IMR-90 (cell line): Measurements from ENCODE around the gene KIAA1328. TPM values are rescaled to one million over a fixed set of nuclear protein-coding genes. Genes with fewer than 3 reads are reported as not detected.
A peak's percentile ranks its signal among the peaks of the same experiment; 100 is the strongest.

ENCODE experiments used
- ATAC-seq: fragments of 200-7000 bp; cut with Tn5 transposase; 2 replicates; pipeline ENCODE4 v1.9.1; 2020; ENCODE audit warnings: low read depth, mild to moderate bottlenecking, moderate library complexity
- BruUV-seq: library from RNA; stranded (reverse); fragments of 400-500 nt; replicated peaks from 2 replicates; lab custom pipeline; 2021; lab: Mats Ljungman, UMichigan
- CTCF ChIA-PET: fragments of 300-600 bp; formaldehyde crosslinking; extraction: SDS; loops from one replicate; lab custom pipeline; 2021; ENCODE audit warnings: antibody characterized with exemption; lab: Yijun Ruan, JAX
- POLR2A ChIA-PET: fragments of 300-600 bp; sonication (Branson Sonifier 250); formaldehyde crosslinking; loops from one replicate; lab custom pipeline; 2022; ENCODE audit warnings: antibody characterized with exemption; ENCODE audit not compliant: unreplicated experiment; lab: Charles Lee
- DNase-seq: peaks from one replicate; pipeline ENCODE4 v3.0.0; 2013
- H2AFZ ChIP-seq: replicated peaks from 2 replicates; pipeline ENCODE3; 2013; ENCODE audit warnings: low read length, mild to moderate bottlenecking; ENCODE audit not compliant: poor library complexity
- H2AK5ac ChIP-seq: 2 replicates; pipeline ENCODE4 v1.6.1; 2013; ENCODE audit warnings: low read depth, low read length, inconsistent platforms
- H2AK9ac ChIP-seq: replicated peaks from 2 replicates; pipeline ENCODE3; 2013; ENCODE audit warnings: mild to moderate bottlenecking, low read depth, low read length, moderate library complexity; ENCODE audit not compliant: poor library complexity
- H2BK120ac ChIP-seq: 2 replicates; pipeline ENCODE4 v1.6.1; 2013; ENCODE audit warnings: low read depth, low read length, inconsistent platforms
- H2BK15ac ChIP-seq: 3 replicates; pipeline ENCODE4 v1.6.1; 2013; ENCODE audit warnings: low read depth, low read length, inconsistent platforms
- H2BK20ac ChIP-seq: 2 replicates; pipeline ENCODE4 v1.6.1; 2013; ENCODE audit warnings: low read depth, mild to moderate bottlenecking, inconsistent platforms, low read length, moderate library complexity
- H2BK5ac ChIP-seq: 2 replicates; pipeline ENCODE4 v1.6.1; 2013; ENCODE audit warnings: mild to moderate bottlenecking, low read depth, low read length, inconsistent platforms; ENCODE audit not compliant: poor library complexity, severe bottlenecking
- H3K14ac ChIP-seq: replicated peaks from 2 replicates; pipeline ENCODE4 v1.6.1; 2013; ENCODE audit warnings: low read depth, low read length, inconsistent platforms
- H3K18ac ChIP-seq: 2 replicates; pipeline ENCODE4 v1.6.1; 2013; ENCODE audit warnings: low read depth, low read length, control low read depth
- H3K23ac ChIP-seq: 2 replicates; pipeline ENCODE4 v1.6.1; 2013; ENCODE audit warnings: low read depth, low read length, inconsistent platforms
- H3K27ac ChIP-seq: 2 replicates; pipeline ENCODE4 v1.5.1; 2013; ENCODE audit warnings: mild to moderate bottlenecking, control low read depth, low read length; ENCODE audit not compliant: insufficient read depth
- H3K27me3 ChIP-seq: 2 replicates; pipeline ENCODE4 v1.6.1; 2013; ENCODE audit warnings: low read length; ENCODE audit not compliant: control insufficient read depth, insufficient read depth
- H3K36me3 ChIP-seq: 2 replicates; pipeline ENCODE4 v1.6.1; 2013; ENCODE audit warnings: low read length, mixed read lengths; ENCODE audit not compliant: control insufficient read depth, insufficient read depth
- H3K4ac ChIP-seq: 2 replicates; pipeline ENCODE4 v1.6.1; 2013; ENCODE audit warnings: low read depth, low read length, inconsistent platforms
- H3K4me1 ChIP-seq: 2 replicates; pipeline ENCODE4 v1.6.1; 2013; ENCODE audit warnings: low read length, mixed read lengths; ENCODE audit not compliant: control insufficient read depth, insufficient read depth
- H3K4me2 ChIP-seq: 2 replicates; pipeline ENCODE4 v1.6.1; 2013; ENCODE audit warnings: low read depth, mild to moderate bottlenecking, control low read depth, low read length, moderate library complexity
- H3K4me3 ChIP-seq: 2 replicates; pipeline ENCODE4 v1.5.1; 2013; ENCODE audit warnings: low read depth, mild to moderate bottlenecking, control low read depth, low read length, moderate library complexity; ENCODE audit not compliant: insufficient read depth
- H3K56ac ChIP-seq: 2 replicates; pipeline ENCODE4 v1.6.1; 2013; ENCODE audit warnings: low read length, inconsistent platforms; ENCODE audit not compliant: insufficient read depth; ENCODE audit errors: extremely low read depth
- H3K79me1 ChIP-seq, 2 experiments: 2 replicates each; pipeline ENCODE4 v1.6.1; 2013; ENCODE audit warnings: low read length in 2 of 2, inconsistent platforms in 1 of 2, low read depth in 1 of 2
- H3K9ac ChIP-seq: 2 replicates; pipeline ENCODE4 v1.6.1; 2013; ENCODE audit warnings: low read depth, low read length, control low read depth
- H3K9me1 ChIP-seq: 2 replicates; pipeline ENCODE4 v1.6.1; 2013; ENCODE audit warnings: low read length, inconsistent platforms; ENCODE audit not compliant: insufficient read depth
- H3K9me3 ChIP-seq: 2 replicates; pipeline ENCODE4 v1.6.1; 2013; ENCODE audit warnings: low read length; ENCODE audit not compliant: control insufficient read depth, insufficient read depth
- H4K20me1 ChIP-seq: 2 replicates; pipeline ENCODE4 v1.6.1; 2013; ENCODE audit warnings: low read length, inconsistent platforms; ENCODE audit not compliant: insufficient read depth
- H4K5ac ChIP-seq: 2 replicates; pipeline ENCODE4 v1.6.1; 2013; ENCODE audit warnings: mild to moderate bottlenecking, low read depth, low read length, control low read depth
- H4K8ac ChIP-seq, 2 experiments: 2 replicates each; pipeline ENCODE4 v1.6.1; 2013; ENCODE audit warnings: low read depth in 2 of 2, low read length in 2 of 2, control low read depth in 1 of 2, inconsistent platforms in 1 of 2
- H4K91ac ChIP-seq: 2 replicates; pipeline ENCODE4 v1.6.1; 2013; ENCODE audit warnings: low read depth, low read length, inconsistent platforms; ENCODE audit not compliant: insufficient read depth
- BHLHE40 ChIP-seq: fragments of 150-350 bp; IDR thresholded peaks from 2 replicates; pipeline ENCODE4 v1.6.1; 2016; ENCODE audit warnings: mild to moderate bottlenecking, low read depth, low read length
- CEBPB ChIP-seq: IDR thresholded peaks from 2 replicates; pipeline ENCODE4 v1.6.1; 2012; ENCODE audit warnings: low read depth, low read length, improper control_type of control experiment
- MAFK ChIP-seq: IDR thresholded peaks from 2 replicates; pipeline ENCODE4 v1.6.1; 2012; ENCODE audit warnings: low read depth, low read length, improper control_type of control experiment
- MXI1 ChIP-seq: IDR thresholded peaks from 2 replicates; pipeline ENCODE4 v1.6.1; 2012; ENCODE audit warnings: low read depth, mild to moderate bottlenecking, low read length, moderate library complexity, borderline replicate concordance
- RAD21 ChIP-seq: IDR thresholded peaks from 2 replicates; pipeline ENCODE4 v1.6.1; 2012; ENCODE audit warnings: low read length, improper control_type of control experiment
- WGBS, 2 experiments: methylation state at CpG; one replicate each; pipeline versions ENCODE4 v1.1.5 to v1.1.7; 2013; ENCODE audit warnings: missing lambda C conversion rate in 2 of 2; ENCODE audit not compliant: insufficient read length in 1 of 2; ENCODE audit errors: extremely low coverage in 2 of 2; 5-methylcytosine and 5-hydroxymethylcytosine counted together
- dilution Hi-C: fragments of 300-500 bp; cut with HindIII; formaldehyde crosslinking; loops from one replicate; pipeline ENCODE4 v1.14.3; 2018; ENCODE audit warnings: low sequenced_read_pairs; ENCODE audit not compliant: unreplicated experiment
- in situ Hi-C: fragments of 300-500 bp; cut with MboI; formaldehyde crosslinking; loops from 3 replicates; pipeline ENCODE4 v1.14.3; 2019; ENCODE audit warnings: low sequenced_read_pairs, inconsistent platforms, mixed read lengths
- intact Hi-C: fragments of 100-400 bp; cut with micrococcal nuclease; formaldehyde crosslinking; loops from 2 replicates; pipeline ENCODE4 v1.10.0; 2022
- polyA plus RNA-seq, 3 experiments: library from polyadenylated mRNA; depleted of rRNA; stranded (reverse); fragments of >200 nt; gene quantifications; 2 replicates each; pipeline ENCODE4 v1.2.3, GENCODE V29; 2012; ENCODE audit warnings: low replicate concordance in 1 of 3
- total RNA-seq: library from RNA; depleted of rRNA; stranded (reverse); fragments of >200 nt; gene quantifications from 2 replicates; pipeline ENCODE4 v1.2.3, GENCODE V29; 2012
- TF ChIP-seq, protein P1 (sequence below): conservative IDR thresholded peaks from 2 replicates; pipeline ENCODE4 v1.5.1; 2012; ENCODE audit warnings: mild to moderate bottlenecking, low read depth, low read length, improper control_type of control experiment

KIAA1328 gene
- total and polyA plus RNA-seq, 2 of the 4 experiments (the other 2 are of a cell fraction), result 2.4 to 7.0 TPM

DNA sequence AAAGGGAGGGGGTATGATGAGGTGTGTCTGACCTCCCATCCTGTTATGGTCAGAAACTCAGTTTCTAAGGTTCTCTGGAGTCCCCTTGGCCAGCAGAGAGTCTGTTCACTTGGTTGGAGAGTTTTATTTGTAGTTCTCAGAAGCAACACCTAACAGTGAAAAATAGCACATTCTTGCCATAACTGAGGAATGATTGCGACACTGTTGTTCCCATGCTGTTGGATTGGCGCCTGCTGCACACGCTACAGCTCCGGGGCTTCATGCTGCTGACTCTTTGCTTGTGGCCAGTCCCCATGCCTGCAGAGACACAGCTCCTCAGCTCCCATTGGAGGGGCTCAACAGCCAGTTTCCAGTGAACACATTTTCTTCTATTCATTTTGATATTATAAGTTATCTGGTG, 42.2 kb upstream of the KIAA1328 start:
- Histone ChIP-seq H3K79me1 (no peaks in the 10 kb centered on the region), H2AFZ (no peak overlapping the region), H3K27ac (no peak overlapping the region), H3K4me3 (no peak overlapping the region), H2AK9ac (no peak overlapping the region), H3K4ac (no peak overlapping the region), H2BK20ac (no peak overlapping the region), H4K5ac (no peak overlapping the region), H3K36me3 (peaks cover 6% of the 10 kb centered on the region), H3K4me1 (peaks cover 3% of the 10 kb centered on the region; the same call in 1 of the 2 replicates), H2AK5ac (peak overlapping the region; percentile 43; the same call in 1 of the 2 replicates), H4K91ac (no peak overlapping the region), H2BK5ac (no peak overlapping the region), H3K4me2 (no peak overlapping the region; the same call in 1 of the 2 replicates), H3K9ac (no peak overlapping the region), H3K56ac (no peak overlapping the region), H3K14ac (0 out of 2 replicates have a peak overlapping the region, but pooled peaks have one; percentile 41), H4K8ac (no peak overlapping the region), H3K23ac (no peak overlapping the region), H4K20me1 (no peaks in the 10 kb centered on the region), H3K18ac (no peak overlapping the region), H3K9me3 (no peaks in the 10 kb centered on the region), H3K9me1 (peaks cover 4% of the 10 kb centered on the region; the same call in 1 of the 2 replicates), H3K27me3 (no peaks in the 10 kb centered on the region), H2BK120ac (no peak overlapping the region), H2BK15ac (no peak overlapping the region)
- ATAC-seq (peak; percentile 90), DNase-seq (peak; percentile 71)
- CTCF ChIA-PET, result no interaction called here
- TF ChIP-seq MAFK (no peak), MXI1 (peak; percentile 47; the same call in 1 of the 2 replicates), BHLHE40 (peak; percentile 57; the same call in 1 of the 2 replicates), RAD21 (no peak), CEBPB (peak; percentile 98)
- TF ChIP-seq, protein P1, sequence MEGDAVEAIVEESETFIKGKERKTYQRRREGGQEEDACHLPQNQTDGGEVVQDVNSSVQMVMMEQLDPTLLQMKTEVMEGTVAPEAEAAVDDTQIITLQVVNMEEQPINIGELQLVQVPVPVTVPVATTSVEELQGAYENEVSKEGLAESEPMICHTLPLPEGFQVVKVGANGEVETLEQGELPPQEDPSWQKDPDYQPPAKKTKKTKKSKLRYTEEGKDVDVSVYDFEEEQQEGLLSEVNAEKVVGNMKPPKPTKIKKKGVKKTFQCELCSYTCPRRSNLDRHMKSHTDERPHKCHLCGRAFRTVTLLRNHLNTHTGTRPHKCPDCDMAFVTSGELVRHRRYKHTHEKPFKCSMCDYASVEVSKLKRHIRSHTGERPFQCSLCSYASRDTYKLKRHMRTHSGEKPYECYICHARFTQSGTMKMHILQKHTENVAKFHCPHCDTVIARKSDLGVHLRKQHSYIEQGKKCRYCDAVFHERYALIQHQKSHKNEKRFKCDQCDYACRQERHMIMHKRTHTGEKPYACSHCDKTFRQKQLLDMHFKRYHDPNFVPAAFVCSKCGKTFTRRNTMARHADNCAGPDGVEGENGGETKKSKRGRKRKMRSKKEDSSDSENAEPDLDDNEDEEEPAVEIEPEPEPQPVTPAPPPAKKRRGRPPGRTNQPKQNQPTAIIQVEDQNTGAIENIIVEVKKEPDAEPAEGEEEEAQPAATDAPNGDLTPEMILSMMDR, result no peak
- WGBS, 2 experiments, result no CpG with 5 or more reads among the region's 4 CpGs
- POLR2A ChIA-PET, result no interaction called here
- dilution Hi-C loops (no loop called here), intact Hi-C loops (no loop called here), in situ Hi-C loops (no loop called here)
- BruUV-seq, result no TSS peak
